Esophagus muscularis mucosa (tissue), 3 donors: Measurements from ENCODE around the gene ARHGEF37.

Experiments
- POLR2A ChIP-seq: fragments of 450-650 bp; IDR thresholded peaks from one replicate; pipeline ENCODE4 v1.6.1; 2017; ENCODE audit warnings: antibody characterized with exemption, moderate library complexity, mild to moderate bottlenecking, low read depth
- TF ChIP-seq, protein P1 (sequence below), 3 experiments: fragments of 200-600 bp in 2 of 3; fragments of 450-650 bp in 1 of 3; sonication (generic) in 2 of 3; IDR thresholded peaks; one replicate each; pipeline ENCODE4 v1.5.1; 2017 to 2019; ENCODE audit warnings: antibody characterized with exemption in 3 of 3, mild to moderate bottlenecking in 2 of 3, moderate library complexity in 1 of 3

DNA sequence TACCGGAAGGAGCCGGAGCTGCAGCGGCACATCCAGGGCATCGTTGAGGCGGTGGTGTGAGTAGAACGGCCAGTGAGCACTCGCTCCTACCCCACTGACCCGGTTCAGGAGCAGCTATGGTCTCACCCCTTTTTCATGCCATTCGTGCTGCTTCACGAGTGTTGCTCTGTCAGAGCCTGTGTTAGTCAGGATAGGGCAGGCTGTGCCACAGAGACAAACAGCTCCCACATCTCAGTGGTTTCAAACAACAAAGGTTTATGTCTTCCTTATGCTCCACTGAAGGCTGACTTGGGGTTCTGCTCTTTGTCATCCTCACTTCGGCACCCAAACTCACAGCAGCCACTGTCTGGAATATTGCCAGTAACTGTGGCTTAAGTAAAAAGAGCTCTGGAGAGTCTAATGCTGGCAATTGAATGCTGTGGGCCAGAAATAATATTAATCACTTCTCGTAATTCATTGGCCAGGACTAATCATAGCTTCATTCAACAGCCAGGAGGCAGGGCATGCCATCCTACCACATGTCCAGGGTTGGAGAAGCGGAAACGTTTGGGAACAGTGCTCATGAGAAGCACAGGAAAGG lies 28.4 kb downstream of the ARHGEF37 start:
- TF ChIP-seq, protein P1, sequence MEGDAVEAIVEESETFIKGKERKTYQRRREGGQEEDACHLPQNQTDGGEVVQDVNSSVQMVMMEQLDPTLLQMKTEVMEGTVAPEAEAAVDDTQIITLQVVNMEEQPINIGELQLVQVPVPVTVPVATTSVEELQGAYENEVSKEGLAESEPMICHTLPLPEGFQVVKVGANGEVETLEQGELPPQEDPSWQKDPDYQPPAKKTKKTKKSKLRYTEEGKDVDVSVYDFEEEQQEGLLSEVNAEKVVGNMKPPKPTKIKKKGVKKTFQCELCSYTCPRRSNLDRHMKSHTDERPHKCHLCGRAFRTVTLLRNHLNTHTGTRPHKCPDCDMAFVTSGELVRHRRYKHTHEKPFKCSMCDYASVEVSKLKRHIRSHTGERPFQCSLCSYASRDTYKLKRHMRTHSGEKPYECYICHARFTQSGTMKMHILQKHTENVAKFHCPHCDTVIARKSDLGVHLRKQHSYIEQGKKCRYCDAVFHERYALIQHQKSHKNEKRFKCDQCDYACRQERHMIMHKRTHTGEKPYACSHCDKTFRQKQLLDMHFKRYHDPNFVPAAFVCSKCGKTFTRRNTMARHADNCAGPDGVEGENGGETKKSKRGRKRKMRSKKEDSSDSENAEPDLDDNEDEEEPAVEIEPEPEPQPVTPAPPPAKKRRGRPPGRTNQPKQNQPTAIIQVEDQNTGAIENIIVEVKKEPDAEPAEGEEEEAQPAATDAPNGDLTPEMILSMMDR (IDR thresholded peaks at IDR 0.05): no peak
- no peak for TF ChIP-seq POLR2A
